NCI-H2029 treated with DMSO at 0.1 percent for 48 hours (cell line): Measurements from ENCODE around the gene PSMA5.
"Not testable (repeated sequence)": the region's sequence is repeated elsewhere in the genome, so short reads cannot be mapped to it uniquely, and the experiment has no call there.

Experiments used
- DNase-seq: peaks from one replicate; lab custom pipeline; 2025; lab: John Stamatoyannopoulos, UW

The PSMA5 gene

GRCh38 chr1:109432336-109432735 lies 6.1 kb upstream of the PSMA5 start:
- DNase-seq: no peak

- no peak for DNase-seq
These were observed 871 bp upstream of the PSMA5 start for GRCh38 chr1:109427171-109427467.

- peak; percentile 14 for DNase-seq
These were observed 612 bp downstream of the PSMA5 start for GRCh38 chr1:109425391-109426280.

GRCh38 chr1:109423498-109423897 lies 2.8 kb downstream of the PSMA5 start:
- no peak for DNase-seq

- DNase-seq: no peak
These were observed 13.7 kb downstream of the PSMA5 start for GRCh38 chr1:109412551-109412950.

- no peak for DNase-seq
These were observed 21.4 kb downstream of the PSMA5 start for GRCh38 chr1:109404838-109405237.

GRCh38 chr1:109402025-109402424 lies 24.2 kb downstream of the PSMA5 start:
- no peak for DNase-seq

GRCh38 chr1:109400035-109400655 lies 26.1 kb downstream of the PSMA5 start:
- no peak for DNase-seq

- peak; percentile 70 for DNase-seq
These were observed 26.8 kb downstream of the PSMA5 start for GRCh38 chr1:109399326-109399957.

- DNase-seq: no peak
These were observed 27.7 kb downstream of the PSMA5 start for GRCh38 chr1:109398343-109399225.

GRCh38 chr1:109397581-109398342 lies 28.5 kb downstream of the PSMA5 start, which contains the start of gene SORT1:
TSS of gene SORT1 (minus strand) at chr1:109397918. CDS start at chr1:109397892, 26 bp downstream.
- DNase-seq: peak; percentile 50

- no peak for DNase-seq
These were observed 29.2 kb downstream of the PSMA5 start for GRCh38 chr1:109396871-109397580.

GRCh38 chr1:109396513-109396839 lies 29.8 kb downstream of the PSMA5 start:
- DNase-seq: no peak

- DNase-seq: no peak
These were observed 30.4 kb downstream of the PSMA5 start for GRCh38 chr1:109395602-109396512.

- not testable (repeated sequence) for DNase-seq
These were observed 31.0 kb downstream of the PSMA5 start for GRCh38 chr1:109395282-109395599.

- DNase-seq: no peak
These were observed 31.5 kb downstream of the PSMA5 start for GRCh38 chr1:109394591-109395281.

GRCh38 chr1:109393617-109394233 lies 32.5 kb downstream of the PSMA5 start:
- DNase-seq: no peak

GRCh38 chr1:109392788-109393616 lies 33.2 kb downstream of the PSMA5 start:
- no peak for DNase-seq
